ENCODE measurements around the gene DCPS. TPM values are rescaled to one million over a fixed set of nuclear protein-coding genes. Genes with fewer than 3 reads are reported as not detected.
A peak's percentile ranks its signal among the peaks of the same experiment; 100 is the strongest.

Gene DCPS
- total RNA-seq, 1 experiment from 2014 or later, result 34.8 TPM

GRCh38 chr11:126355926-126356897 lies 52.4 kb downstream of the DCPS start:
- Histone ChIP-seq H3K27me3 (ENCODE audit: control insufficient read depth, insufficient read depth, low read length) (no peaks in the 10 kb centered on the region), H3K36me3 (ENCODE audit: control insufficient read depth, insufficient read depth, low read length) (peaks cover 3% of the 10 kb centered on the region; the same call in 1 of the 2 replicates), H3K27ac (ENCODE audit: low read length) (peak overlapping the region; percentile 88), H3K4me1 (ENCODE audit: control insufficient read depth, insufficient read depth, low read length) (peaks cover 62% of the 10 kb centered on the region), H3K9me3 (ENCODE audit: control insufficient read depth, insufficient read depth, low read depth, low read length) (no peaks in the 10 kb centered on the region), H3K4me3 (ENCODE audit: low read depth in 2 of 2, low read length in 2 of 2) (peak overlapping the region; percentile 86 to 94)
- ATAC-seq, result peak; percentile 8
- ChIA-PET CTCF (interaction anchor here (0.7 kb wide), 2 partner anchors 52 to 608 kb away, joined by 4 read pairs; partner anchors contain the start of gene DCPS), POLR2A (interaction anchor here (0.6 kb wide), 1 partner anchor 70 kb away, joined by 4 read pairs; no protein-coding TSS in a partner anchor)
- in situ Hi-C loops (cut with HindIII; ENCODE audit: low pct_unique_long_range_greater_than_20kb, low sequenced_read_pairs) (no loop called here), intact Hi-C loops (cut with micrococcal nuclease; ENCODE audit: unreplicated experiment) (no loop called here)
- peak; percentile 22; the same call in 1 of the 2 replicates for TF ChIP-seq SIN3A (IDR thresholded peaks at IDR 0.05; ENCODE audit: borderline replicate concordance, insufficient read depth, low read depth, low read length)
- no peak for TF ChIP-seq CTCF (IDR thresholded peaks at IDR 0.05)
- no peak for TF ChIP-seq POLR2AphosphoS5 (IDR thresholded peaks at IDR 0.05; ENCODE audit: low read depth, low read length)
- no peak for DNase-seq (ENCODE audit: low read depth, low spot score)
- TSS peak; percentile 49 for BruUV-seq (replicated peaks)

GRCh38 chr11:126357055-126357962 lies 53.4 kb downstream of the DCPS start:
- no TSS peak for BruUV-seq (replicated peaks)
- no peak for TF ChIP-seq SIN3A (IDR thresholded peaks at IDR 0.05; ENCODE audit: borderline replicate concordance, insufficient read depth, low read depth, low read length)
- no peak for TF ChIP-seq REST (IDR thresholded peaks at IDR 0.05; ENCODE audit: insufficient read depth in 1 of 2, low read depth in 2 of 2, low read length in 1 of 2)
- TF ChIP-seq CTCF (IDR thresholded peaks at IDR 0.05), result no peak
- no peak for TF ChIP-seq TCF7L2 (IDR thresholded peaks at IDR 0.05; ENCODE audit: low read depth, low read length)
- TF ChIP-seq POLR2AphosphoS5 (IDR thresholded peaks at IDR 0.05; ENCODE audit: low read depth, low read length), result no peak
- Histone ChIP-seq H3K36me3 (ENCODE audit: control insufficient read depth, insufficient read depth, low read length) (peaks cover 3% of the 10 kb centered on the region; the same call in 1 of the 2 replicates), H3K4me1 (ENCODE audit: control insufficient read depth, insufficient read depth, low read length) (peaks cover 62% of the 10 kb centered on the region), H3K9me3 (ENCODE audit: control insufficient read depth, insufficient read depth, low read depth, low read length) (no peaks in the 10 kb centered on the region), H3K4me3 (ENCODE audit: low read depth in 2 of 2, low read length in 2 of 2) (peak overlapping the region; percentile 86 to 94), H3K27me3 (ENCODE audit: control insufficient read depth, insufficient read depth, low read length) (no peaks in the 10 kb centered on the region), H3K27ac (ENCODE audit: low read length) (peak overlapping the region; percentile 88)
- no peak for ATAC-seq
- POLR2A ChIA-PET, result no interaction called here
- no peak for DNase-seq (ENCODE audit: low read depth, low spot score)
- in situ Hi-C loops (cut with HindIII; ENCODE audit: low pct_unique_long_range_greater_than_20kb, low sequenced_read_pairs), result no loop called here
- intact Hi-C loops (cut with micrococcal nuclease; ENCODE audit: unreplicated experiment), result no loop called here
- CTCF ChIA-PET, result no interaction called here
